ENCODE data around the gene ADAMTS16. TPM values are rescaled to one million over a fixed set of nuclear protein-coding genes. Genes with fewer than 3 reads are reported as not detected.

The ADAMTS16 gene
- total RNA-seq, 1 experiment from 2014 or later: 30.1 TPM

GRCh38 chr5:5369051-5369605, 229.0 kb downstream of the ADAMTS16 start (continued):
- TF ChIP-seq, protein P1, sequence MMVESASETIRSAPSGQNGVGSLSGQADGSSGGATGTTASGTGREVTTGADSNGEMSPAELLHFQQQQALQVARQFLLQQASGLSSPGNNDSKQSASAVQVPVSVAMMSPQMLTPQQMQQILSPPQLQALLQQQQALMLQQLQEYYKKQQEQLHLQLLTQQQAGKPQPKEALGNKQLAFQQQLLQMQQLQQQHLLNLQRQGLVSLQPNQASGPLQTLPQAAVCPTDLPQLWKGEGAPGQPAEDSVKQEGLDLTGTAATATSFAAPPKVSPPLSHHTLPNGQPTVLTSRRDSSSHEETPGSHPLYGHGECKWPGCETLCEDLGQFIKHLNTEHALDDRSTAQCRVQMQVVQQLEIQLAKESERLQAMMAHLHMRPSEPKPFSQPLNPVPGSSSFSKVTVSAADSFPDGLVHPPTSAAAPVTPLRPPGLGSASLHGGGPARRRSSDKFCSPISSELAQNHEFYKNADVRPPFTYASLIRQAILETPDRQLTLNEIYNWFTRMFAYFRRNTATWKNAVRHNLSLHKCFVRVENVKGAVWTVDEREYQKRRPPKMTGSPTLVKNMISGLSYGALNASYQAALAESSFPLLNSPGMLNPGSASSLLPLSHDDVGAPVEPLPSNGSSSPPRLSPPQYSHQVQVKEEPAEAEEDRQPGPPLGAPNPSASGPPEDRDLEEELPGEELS (CRISPR knock-in tag; IDR thresholded peaks at IDR 0.05): no peak
- TF ChIP-seq IRF1 (CRISPR knock-in tag; IDR thresholded peaks at IDR 0.05) (no peak), ZNF416 (CRISPR knock-in tag; IDR thresholded peaks at IDR 0.05) (no peak), ATF1 (CRISPR knock-in tag; IDR thresholded peaks at IDR 0.05) (no peak), SOX15 (CRISPR knock-in tag; IDR thresholded peaks at IDR 0.05) (no peak), GTF2I (CRISPR knock-in tag; conservative IDR thresholded peaks at IDR 0.05) (no peak), IRF2 (CRISPR knock-in tag; IDR thresholded peaks at IDR 0.05; ENCODE audit: borderline replicate concordance, low read depth) (no peak)

All from WTC11 (cell line).